Transverse colon (tissue), 3 donors: ENCODE results near the gene IL36B.

Experiments used
- CTCF ChIP-seq, 5 experiments: fragments of 200-600 bp in 3 of 5; fragments of 450-650 bp in 2 of 5; sonication (generic) in 3 of 5; IDR thresholded peaks; 1 replicate in 2 of 5; 2 replicates in 3 of 5; pipeline ENCODE4 v1.5.1; 2016 to 2017; ENCODE audit warnings: antibody characterized with exemption in 5 of 5, inconsistent platforms in 3 of 5, mild to moderate bottlenecking in 2 of 5, moderate library complexity in 1 of 5
- EP300 ChIP-seq: sonication (generic); formaldehyde crosslinking; IDR thresholded peaks from one replicate; pipeline ENCODE4 v1.6.1; 2017; ENCODE audit warnings: antibody characterized with exemption, low read depth

DNA sequence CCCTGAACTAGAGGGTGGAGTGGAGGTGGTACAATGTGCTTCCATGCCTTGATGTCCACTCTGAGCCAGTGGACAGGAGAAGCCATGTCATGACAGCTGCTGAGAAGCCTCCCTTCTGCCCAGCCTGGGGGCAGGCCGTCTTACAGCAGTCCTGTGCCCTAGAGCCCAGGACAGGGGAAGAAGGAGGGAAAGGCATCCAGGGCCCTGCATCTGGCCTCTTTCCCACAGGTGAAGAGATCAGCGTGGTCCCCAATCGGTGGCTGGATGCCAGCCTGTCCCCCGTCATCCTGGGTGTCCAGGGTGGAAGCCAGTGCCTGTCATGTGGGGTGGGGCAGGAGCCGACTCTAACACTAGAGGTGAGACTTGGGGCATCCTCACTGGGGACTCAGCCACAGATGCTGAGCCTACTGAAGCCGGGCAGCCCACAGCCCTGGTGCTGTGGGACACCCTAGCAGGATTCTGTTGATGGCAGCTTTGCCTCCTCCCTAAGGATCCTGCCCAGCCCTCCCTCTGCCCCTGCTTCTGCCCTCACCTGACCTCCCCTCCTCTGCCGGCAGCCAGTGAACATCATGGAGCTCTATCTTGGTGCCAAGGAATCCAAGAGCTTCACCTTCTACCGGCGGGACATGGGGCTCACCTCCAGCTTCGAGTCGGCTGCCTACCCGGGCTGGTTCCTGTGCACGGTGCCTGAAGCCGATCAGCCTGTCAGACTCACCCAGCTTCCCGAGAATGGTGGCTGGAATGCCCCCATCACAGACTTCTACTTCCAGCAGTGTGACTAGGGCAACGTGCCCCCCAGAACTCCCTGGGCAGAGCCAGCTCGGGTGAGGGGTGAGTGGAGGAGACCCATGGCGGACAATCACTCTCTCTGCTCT is 9.5 kb upstream of the IL36B start:
- TF ChIP-seq CTCF (IDR thresholded peaks at IDR 0.05): no peak
- no peak for TF ChIP-seq EP300
